Effector memory CD8-positive, alpha-beta T cell (primary cell): ENCODE results near the gene FGF14.

ENCODE experiments used
- ATAC-seq: fragments of 150-1000 bp; cut with Tn5 transposase; replicated peaks from 2 replicates; pipeline ENCODE4 v1.10.0; 2021; ENCODE audit warnings: mild to moderate bottlenecking, moderate library complexity
- DNase-seq, 3 experiments: peaks; one replicate each; pipeline ENCODE4 v3.0.0; 2021
- H3K27ac Mint-ChIP-seq, 2 donors: one replicate each; pipeline ENCODE4 v1.8.0; 2022; ENCODE audit warnings: mild to moderate bottlenecking in 2 of 2, mixed read lengths in 2 of 2, moderate library complexity in 2 of 2
- H3K27me3 Mint-ChIP-seq, 2 donors: one replicate each; pipeline ENCODE4 v1.8.0; 2022; ENCODE audit warnings: mixed read lengths in 2 of 2
- H3K36me3 Mint-ChIP-seq: one replicate; pipeline ENCODE4 v1.8.0; 2022; ENCODE audit warnings: mild to moderate bottlenecking, moderate library complexity, mixed read lengths; ENCODE audit not compliant: insufficient read depth
- H3K4me1 Mint-ChIP-seq, 2 donors: one replicate each; pipeline ENCODE4 v1.8.0; 2022; ENCODE audit warnings: low read depth in 2 of 2, mixed read lengths in 2 of 2
- H3K4me3 Mint-ChIP-seq, 2 donors: one replicate each; pipeline ENCODE4 v1.8.0; 2022; ENCODE audit warnings: mild to moderate bottlenecking in 2 of 2, mixed read lengths in 2 of 2, moderate library complexity in 2 of 2
- H3K9me3 Mint-ChIP-seq, 2 donors: one replicate each; pipeline ENCODE4 v1.8.0; 2022; ENCODE audit warnings: mixed read lengths in 2 of 2

Gene FGF14

DNA sequence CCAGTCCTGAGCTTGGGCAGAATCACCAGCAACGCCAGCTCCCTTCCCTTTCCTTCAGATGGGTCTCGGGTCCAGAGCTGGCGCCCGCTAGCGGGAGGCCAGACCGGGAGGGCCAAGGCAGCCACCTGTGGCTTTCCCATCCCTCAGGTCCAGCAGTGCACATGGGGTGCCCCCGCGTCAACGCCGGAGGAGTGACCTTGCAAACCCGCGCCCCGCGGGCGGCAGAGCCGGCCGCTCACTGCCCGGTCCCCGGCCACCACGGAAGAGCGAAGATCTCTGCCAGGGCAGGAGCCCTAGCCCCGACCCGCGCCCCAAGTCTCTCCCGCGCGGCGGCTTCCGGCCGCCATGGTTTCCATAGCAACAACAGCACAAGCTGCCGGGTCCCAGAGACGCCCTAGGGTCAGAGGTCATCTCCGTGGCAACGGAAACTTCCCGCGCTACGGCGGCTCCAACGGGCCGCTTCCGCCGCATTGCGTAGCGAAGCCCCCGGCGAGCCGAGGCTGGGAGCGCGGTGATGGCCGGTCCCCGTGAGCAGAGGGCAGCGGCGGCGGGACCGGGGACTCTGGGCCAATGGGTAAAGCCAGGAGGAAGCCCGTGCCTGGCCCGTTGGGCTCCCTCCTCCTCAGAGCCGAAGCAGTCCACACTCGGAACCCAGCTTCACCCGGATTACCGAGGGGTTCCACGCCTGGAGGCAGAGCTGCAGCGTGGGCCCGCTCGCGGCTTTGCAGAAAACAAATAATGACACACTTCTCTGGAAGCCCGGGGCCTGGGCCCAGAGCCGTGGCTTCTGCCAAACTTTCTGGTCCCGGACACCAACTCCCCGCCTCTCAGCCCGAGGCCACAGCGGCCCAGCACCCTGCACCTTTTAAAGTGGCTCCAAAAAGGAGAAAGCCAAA, 7.4 kb downstream of the FGF14 start:
- ATAC-seq (peak; percentile 91), DNase-seq (peak; percentile 93 to 96 (median 94))
- Mint-ChIP-seq H3K4me3 (peak overlapping the region; percentile 85 to 88), H3K9me3 (no peaks in the 10 kb centered on the region), H3K27ac (peak overlapping the region; percentile 90 to 92), H3K27me3 (peaks cover 18 to 20% of the 10 kb centered on the region in 2 donors), H3K36me3 (peaks cover 5% of the 10 kb centered on the region), H3K4me1 (peaks cover 6 to 9% of the 10 kb centered on the region in 2 donors)

DNA sequence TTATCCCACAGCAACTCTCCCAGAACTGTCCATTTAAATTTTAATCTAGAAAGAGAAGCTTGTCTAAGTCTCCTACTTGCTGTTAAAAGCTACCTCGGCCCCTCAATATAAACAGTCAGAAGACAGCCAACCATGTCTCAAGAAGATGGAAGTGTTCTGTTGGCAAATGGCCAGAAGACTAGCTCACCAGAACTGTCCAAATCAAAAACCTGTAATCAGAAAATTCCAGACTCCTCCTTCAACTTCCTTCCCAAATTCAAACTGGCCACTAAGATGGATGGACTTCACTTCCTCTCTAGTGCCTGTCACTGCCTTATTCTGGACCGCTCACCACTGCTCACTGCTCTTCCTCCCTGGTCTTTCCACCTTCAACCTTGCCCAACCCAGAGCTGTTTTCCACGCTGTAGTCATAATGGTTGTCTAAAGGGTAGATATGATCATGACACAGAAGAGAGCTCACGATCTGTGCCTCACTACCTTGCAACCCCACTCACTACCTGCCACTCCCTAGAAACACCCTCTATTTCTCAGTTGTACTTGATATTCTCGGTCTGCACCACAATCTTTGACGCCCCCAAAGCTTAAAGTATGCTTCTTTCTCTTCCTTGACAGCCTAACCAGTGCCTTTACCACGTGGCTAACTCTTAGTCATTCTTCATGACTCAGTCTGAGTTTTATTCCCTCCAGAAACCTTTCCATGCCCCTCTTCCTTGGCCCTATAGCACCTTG, 9.2 kb downstream of the FGF14 start:
- Mint-ChIP-seq H3K27ac (peak overlapping the region in 1 of 2 donors; percentile 5), H3K27me3 (peaks cover 24 to 28% of the 10 kb centered on the region in 2 donors), H3K36me3 (peaks cover 5% of the 10 kb centered on the region), H3K9me3 (no peaks in the 10 kb centered on the region), H3K4me1 (peaks cover 5 to 9% of the 10 kb centered on the region in 2 donors), H3K4me3 (no peak overlapping the region)
- DNase-seq (no peak), ATAC-seq (no peak)

- Mint-ChIP-seq H3K4me3 (no peak overlapping the region), H3K4me1 (no peaks in the 10 kb centered on the region), H3K27ac (no peak overlapping the region), H3K9me3 (no peaks in the 10 kb centered on the region), H3K36me3 (no peaks in the 10 kb centered on the region), H3K27me3 (peaks cover 36 to 42% of the 10 kb centered on the region in 2 donors)
- ATAC-seq (no peak), DNase-seq (no peak)
Observed at GRCh38 chr13:102386461-102386860, 15.4 kb downstream of the FGF14 start.

GRCh38 chr13:102380012-102380411, 21.8 kb downstream of the FGF14 start:
- H3K4me1 Mint-ChIP-seq, result no peaks in the 10 kb centered on the region
- no peak overlapping the region for H3K27ac Mint-ChIP-seq
- no peaks in the 10 kb centered on the region for H3K36me3 Mint-ChIP-seq
- H3K4me3 Mint-ChIP-seq, result no peak overlapping the region
- no peak for DNase-seq
- no peak for ATAC-seq
- no peaks in the 10 kb centered on the region for H3K9me3 Mint-ChIP-seq
- peaks cover 25 to 32% of the 10 kb centered on the region in 2 donors for H3K27me3 Mint-ChIP-seq

DNA sequence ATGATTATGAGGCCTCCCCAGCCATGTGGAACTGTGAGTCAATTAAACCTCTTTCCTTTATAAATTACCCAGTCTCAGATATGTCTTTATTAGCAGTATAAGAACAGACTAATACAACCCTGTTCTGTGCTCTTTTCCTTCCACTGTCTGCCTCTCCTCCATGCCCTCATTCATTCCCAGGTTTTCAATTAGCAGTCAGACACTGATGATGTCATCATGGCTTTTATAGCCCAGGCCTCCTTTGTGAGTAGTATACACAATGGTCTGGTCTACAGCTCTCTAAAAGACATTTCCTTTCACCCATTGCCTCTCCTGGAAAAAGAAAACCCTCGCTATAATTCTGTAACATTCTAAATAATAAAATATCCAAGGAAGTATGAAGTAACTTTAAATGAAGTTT, 25.5 kb downstream of the FGF14 start:
- ATAC-seq, result no peak
- Mint-ChIP-seq H3K4me3 (no peak overlapping the region), H3K4me1 (no peaks in the 10 kb centered on the region), H3K27me3 (peaks cover 9 to 13% of the 10 kb centered on the region in 2 donors), H3K9me3 (no peaks in the 10 kb centered on the region), H3K36me3 (no peaks in the 10 kb centered on the region), H3K27ac (no peak overlapping the region)
- DNase-seq, result no peak

- Mint-ChIP-seq H3K4me1 (no peaks in the 10 kb centered on the region), H3K27ac (no peak overlapping the region), H3K36me3 (no peaks in the 10 kb centered on the region), H3K4me3 (no peak overlapping the region), H3K27me3 (peaks cover 0 to 15% of the 10 kb centered on the region in 2 donors), H3K9me3 (no peaks in the 10 kb centered on the region)
- ATAC-seq (no peak), DNase-seq (no peak)
Observed at GRCh38 chr13:102374726-102375125, 27.1 kb downstream of the FGF14 start.

DNA sequence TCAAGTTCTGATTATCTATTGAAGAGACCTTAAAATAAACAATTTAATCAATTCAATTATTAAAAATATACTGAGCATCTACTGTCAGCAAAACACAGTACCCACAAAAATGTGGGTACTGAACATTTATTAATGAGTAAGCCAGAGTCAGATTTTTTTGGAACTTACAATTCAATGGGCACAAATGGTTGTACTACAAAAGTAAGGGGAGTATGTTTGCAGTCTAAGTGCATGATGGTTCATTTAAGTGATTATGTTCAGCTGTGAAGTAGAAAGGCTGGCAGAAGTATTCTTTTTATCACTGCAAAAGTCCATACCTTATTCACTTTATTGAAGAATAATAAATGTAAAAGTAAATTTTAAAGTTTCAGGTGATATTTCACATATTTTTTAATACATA, 27.6 kb downstream of the FGF14 start:
- Mint-ChIP-seq H3K27me3 (peaks cover 0 to 15% of the 10 kb centered on the region in 2 donors), H3K27ac (no peak overlapping the region), H3K4me1 (no peaks in the 10 kb centered on the region), H3K9me3 (no peaks in the 10 kb centered on the region), H3K4me3 (no peak overlapping the region), H3K36me3 (no peaks in the 10 kb centered on the region)
- ATAC-seq (no peak), DNase-seq (no peak)

DNA sequence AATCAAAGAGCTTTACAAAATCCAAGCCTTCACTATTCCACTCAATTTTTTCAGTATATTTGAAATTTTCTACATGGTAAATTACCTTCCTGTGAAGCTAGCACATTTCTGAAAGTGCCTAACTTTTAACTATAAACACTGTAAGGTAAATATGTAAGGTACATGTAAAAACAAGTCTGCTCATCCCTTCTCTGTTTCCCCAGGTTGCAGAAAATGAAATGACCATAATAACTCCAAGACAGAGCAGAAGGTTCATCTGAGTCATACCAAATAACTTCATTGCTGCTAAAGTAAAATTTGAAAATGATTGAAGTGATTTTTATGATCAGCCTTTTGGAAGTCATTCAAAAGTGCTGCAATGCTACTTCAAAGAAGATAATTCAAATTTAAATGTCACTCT, 28.6 kb downstream of the FGF14 start:
- H3K27me3 Mint-ChIP-seq, result peaks cover 0 to 11% of the 10 kb centered on the region in 2 donors
- no peaks in the 10 kb centered on the region for H3K36me3 Mint-ChIP-seq
- no peak overlapping the region for H3K27ac Mint-ChIP-seq

DNA sequence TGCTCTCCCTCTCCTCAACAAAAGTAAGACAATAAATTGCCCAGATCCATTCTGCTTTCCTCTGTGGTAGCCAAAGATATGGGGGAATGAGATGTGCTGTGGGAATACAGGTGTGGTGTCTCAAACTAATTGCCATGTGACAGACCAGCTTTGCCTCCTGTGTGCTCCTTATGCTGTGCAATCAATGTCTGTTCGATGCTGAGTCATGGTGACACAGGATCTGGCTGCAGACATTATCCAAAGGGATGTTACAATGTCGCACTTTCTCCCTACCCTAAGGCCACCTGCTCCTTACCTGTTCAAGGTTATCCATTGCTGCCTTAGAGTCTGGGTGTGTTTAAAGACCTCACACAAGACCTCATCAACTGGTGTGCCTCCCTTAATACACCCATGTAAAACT, 32.5 kb downstream of the FGF14 start:
- no peak overlapping the region for H3K4me3 Mint-ChIP-seq
- ATAC-seq (no peak), DNase-seq (no peak)
- no peaks in the 10 kb centered on the region for H3K36me3 Mint-ChIP-seq
- H3K4me1 Mint-ChIP-seq, result no peaks in the 10 kb centered on the region
- no peaks in the 10 kb centered on the region for H3K9me3 Mint-ChIP-seq
- H3K27me3 Mint-ChIP-seq, result peaks cover 12 to 29% of the 10 kb centered on the region in 2 donors
- H3K27ac Mint-ChIP-seq, result no peak overlapping the region

More for the DNA sequence above, 28.6 kb downstream of the FGF14 start:
- H3K4me3 Mint-ChIP-seq, result no peak overlapping the region
- DNase-seq (no peak), ATAC-seq (no peak)
- no peaks in the 10 kb centered on the region for H3K9me3 Mint-ChIP-seq
- H3K4me1 Mint-ChIP-seq, result no peaks in the 10 kb centered on the region

DNA sequence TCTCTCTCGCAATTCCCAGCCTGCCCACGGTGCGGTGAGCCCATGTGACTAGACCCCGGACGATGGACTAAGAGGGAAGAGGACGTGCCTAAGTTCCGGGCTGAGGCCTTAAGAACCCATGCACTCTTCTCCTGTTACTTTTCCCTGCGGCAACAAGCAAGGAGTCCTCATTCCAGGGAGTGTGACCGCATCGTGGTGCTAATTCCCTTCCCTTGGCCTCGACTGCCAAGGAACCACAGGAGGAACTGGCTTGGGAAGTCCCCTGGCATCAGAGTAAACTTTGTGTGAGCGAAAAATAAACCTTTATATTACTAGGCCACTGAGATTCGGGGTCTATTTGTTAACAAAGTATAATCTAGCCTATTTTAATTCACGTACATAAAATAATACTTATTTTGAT, 34.0 kb downstream of the FGF14 start:
- ATAC-seq (no peak), DNase-seq (no peak)
- Mint-ChIP-seq H3K27me3 (peaks cover 21 to 34% of the 10 kb centered on the region in 2 donors), H3K9me3 (no peaks in the 10 kb centered on the region), H3K4me3 (no peak overlapping the region), H3K36me3 (no peaks in the 10 kb centered on the region), H3K27ac (no peak overlapping the region), H3K4me1 (no peaks in the 10 kb centered on the region)

GRCh38 chr13:102361113-102361512, 40.7 kb downstream of the FGF14 start:
- Mint-ChIP-seq H3K36me3 (no peaks in the 10 kb centered on the region), H3K4me1 (no peaks in the 10 kb centered on the region), H3K27ac (no peak overlapping the region), H3K9me3 (no peaks in the 10 kb centered on the region), H3K4me3 (no peak overlapping the region), H3K27me3 (peaks cover 24 to 34% of the 10 kb centered on the region in 2 donors)
- DNase-seq (no peak), ATAC-seq (no peak)

- no peaks in the 10 kb centered on the region for H3K4me1 Mint-ChIP-seq
- peaks cover 10 to 30% of the 10 kb centered on the region in 2 donors for H3K27me3 Mint-ChIP-seq
- ATAC-seq (no peak), DNase-seq (no peak)
- H3K36me3 Mint-ChIP-seq, result no peaks in the 10 kb centered on the region
- H3K9me3 Mint-ChIP-seq, result no peaks in the 10 kb centered on the region
- no peak overlapping the region for H3K4me3 Mint-ChIP-seq
- no peak overlapping the region for H3K27ac Mint-ChIP-seq
Observed at GRCh38 chr13:102359264-102359663, 42.6 kb downstream of the FGF14 start.

GRCh38 chr13:102355251-102355650, 46.6 kb downstream of the FGF14 start:
- Mint-ChIP-seq H3K36me3 (no peaks in the 10 kb centered on the region), H3K9me3 (no peaks in the 10 kb centered on the region), H3K4me1 (no peaks in the 10 kb centered on the region), H3K4me3 (no peak overlapping the region), H3K27ac (no peak overlapping the region), H3K27me3 (peaks cover 8 to 27% of the 10 kb centered on the region in 2 donors)
- DNase-seq (no peak), ATAC-seq (no peak)

DNA sequence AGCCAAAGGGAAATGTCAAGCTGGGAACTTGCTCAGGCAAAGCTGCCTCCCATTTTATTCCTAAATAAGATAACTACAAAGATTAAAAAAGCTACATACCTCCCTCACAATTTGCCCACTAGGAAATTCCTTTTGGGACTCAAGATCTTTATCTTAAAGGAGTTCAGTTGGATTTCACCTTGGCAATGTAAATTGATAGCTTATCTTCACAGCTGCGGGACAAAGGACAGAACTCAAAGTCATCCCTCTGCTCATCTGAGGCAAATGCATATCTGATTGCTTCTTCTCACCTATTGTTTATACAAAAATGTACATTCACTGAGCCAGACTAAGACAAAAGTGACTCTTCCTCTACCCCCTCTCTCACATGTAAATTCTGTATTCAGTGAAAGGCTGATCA, 47.8 kb downstream of the FGF14 start:
- Mint-ChIP-seq H3K4me3 (no peak overlapping the region), H3K27ac (no peak overlapping the region), H3K9me3 (no peaks in the 10 kb centered on the region), H3K4me1 (no peaks in the 10 kb centered on the region), H3K36me3 (no peaks in the 10 kb centered on the region), H3K27me3 (peaks cover 10 to 31% of the 10 kb centered on the region in 2 donors)
- DNase-seq, result no peak
- no peak for ATAC-seq
